Measurements from ENCODE around the gene ZNF804B.

- TF ChIP-seq POLR2AphosphoS5 (IDR thresholded peaks at IDR 0.05) (no peak), CTCF (IDR thresholded peaks at IDR 0.05) (no peak)
Measured at GRCh38 chr7:89023877-89024276, 264.4 kb downstream of the ZNF804B start.

Measured in breast epithelium (tissue), 3 donors.